GM04503 (cell line): Measurements from ENCODE around the gene SSBP3.
"Not testable (repeated sequence)": the region's sequence is repeated elsewhere in the genome, so short reads cannot be mapped to it uniquely, and the experiment has no call there.

Source experiments
- DNase-seq: peaks from one replicate; pipeline ENCODE4 v3.0.0-alpha.2; 2012; ENCODE audit warnings: low read depth

Gene SSBP3

DNA sequence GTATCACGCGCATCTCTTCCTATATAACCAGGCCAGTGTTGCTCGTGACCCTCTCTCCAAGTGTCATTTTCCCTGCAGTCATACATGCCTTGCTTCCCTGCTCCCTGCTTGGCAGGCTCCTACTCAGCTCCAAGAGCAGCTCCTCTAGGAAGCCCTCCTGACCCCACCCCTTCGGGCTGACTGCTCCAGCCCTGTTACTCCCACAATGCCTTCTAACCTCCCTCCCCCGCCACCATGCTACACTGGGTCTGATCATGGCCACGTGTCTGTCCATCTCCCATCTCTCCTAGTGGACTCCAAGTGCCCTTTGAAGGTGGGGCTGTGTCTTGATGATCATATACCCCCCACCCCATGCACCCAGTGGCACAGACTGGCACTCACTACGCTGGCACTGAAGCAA, 161.5 kb downstream of the SSBP3 start:
- no peak for DNase-seq

DNA sequence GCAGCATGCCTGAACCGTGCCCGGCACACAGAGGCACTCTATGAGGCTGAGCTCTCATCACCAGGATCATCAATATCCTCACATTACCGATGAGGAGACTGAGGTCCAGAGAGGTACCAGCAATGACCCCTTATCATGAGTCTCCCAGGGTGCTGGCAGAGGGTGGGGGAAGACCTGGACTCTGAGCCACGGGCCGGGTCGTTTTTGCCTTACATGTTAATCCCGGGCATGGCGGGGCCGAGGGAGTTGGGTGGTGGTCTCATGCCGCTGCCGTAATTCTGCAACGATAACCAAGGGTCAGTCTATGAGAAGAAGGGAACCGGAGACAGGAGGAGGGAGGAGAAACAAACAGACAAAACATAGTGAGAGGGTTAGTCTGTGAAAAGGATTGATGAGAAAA, 163.2 kb downstream of the SSBP3 start:
- DNase-seq = no peak

DNA sequence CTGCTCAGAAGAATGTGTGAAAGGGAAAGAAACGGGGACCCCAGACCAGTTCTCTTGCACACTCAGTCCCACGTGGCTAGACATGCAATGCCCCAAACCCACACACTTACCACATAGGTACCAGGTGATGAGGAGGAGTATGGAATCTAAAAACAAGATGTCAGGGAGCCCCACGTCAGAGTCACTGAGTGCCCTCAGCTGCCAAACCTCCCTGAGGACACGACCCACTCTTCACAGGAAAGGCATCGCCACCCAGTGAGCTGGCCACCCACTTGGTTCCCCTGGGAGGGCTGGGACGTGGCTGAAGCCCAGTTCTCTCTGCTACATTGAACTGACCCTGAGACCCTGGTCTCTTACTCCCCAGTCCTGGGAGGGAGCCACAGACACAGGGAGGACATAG, 164.8 kb downstream of the SSBP3 start:
- no peak for DNase-seq

DNA sequence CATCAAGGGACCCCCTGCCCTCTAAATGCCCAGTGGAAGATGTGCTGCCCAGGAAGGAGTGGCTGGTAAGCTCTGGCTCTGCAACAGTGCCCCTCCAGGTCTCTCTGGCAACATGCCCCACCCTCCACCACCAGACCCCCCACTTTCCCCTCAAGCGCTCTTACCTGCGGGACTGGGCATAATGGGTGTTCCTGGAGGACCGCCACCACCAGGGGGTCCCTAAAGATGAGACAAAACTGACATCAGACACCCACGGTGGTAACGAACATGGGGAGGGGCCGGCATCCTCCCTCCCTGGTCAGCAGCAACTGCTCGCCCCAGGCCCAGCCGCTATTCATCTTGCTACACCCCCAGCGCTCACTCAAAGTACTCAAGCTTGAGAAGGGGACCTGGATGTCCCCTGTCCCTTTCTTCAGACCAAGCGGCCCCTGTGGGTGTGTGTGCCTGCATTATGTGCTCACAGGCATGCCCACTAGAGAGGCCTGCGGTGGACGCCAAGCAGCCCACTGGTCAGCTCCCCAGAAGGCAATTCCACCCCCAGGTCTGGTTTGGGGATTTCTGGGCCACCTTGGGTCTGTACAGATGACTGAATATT, 165.4 kb downstream of the SSBP3 start:
- DNase-seq = no peak

DNA sequence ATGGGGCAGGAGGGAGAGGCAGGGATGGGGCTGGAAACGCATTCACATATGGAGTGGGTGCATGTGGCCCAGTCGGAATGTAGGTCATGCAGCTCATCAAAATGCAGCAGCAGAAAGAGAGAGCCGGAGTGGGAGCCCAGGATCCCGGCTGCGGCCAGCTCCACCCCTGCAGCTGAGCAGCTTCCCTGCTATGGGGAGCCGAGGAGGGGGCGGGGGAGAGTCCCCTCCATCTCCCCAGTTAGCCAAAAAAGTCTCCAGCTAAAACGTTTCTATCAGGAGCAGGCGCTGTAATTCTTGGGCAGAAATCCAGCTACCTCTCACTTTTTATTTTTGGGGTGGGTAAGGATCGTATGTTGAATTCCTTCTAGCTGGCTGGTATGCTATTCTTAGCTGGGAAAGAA, 166.6 kb downstream of the SSBP3 start:
- no peak for DNase-seq

DNA sequence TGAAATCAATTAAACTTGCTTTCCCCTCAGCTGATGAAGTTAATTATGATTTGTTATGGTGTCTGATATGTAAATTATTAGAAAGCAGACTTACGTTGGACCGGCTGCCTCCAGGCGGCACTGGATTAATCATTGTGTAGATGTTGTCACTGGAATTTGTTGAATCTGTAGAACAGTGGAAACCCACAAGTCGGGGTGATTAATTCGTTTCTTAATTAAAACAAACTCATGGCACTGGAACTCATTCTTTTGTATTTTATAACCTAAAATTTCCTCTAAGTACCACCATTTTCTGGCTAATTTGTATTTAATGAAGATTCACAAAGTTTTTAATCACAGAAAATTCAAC, 167.2 kb downstream of the SSBP3 start:
- DNase-seq = no peak

DNA sequence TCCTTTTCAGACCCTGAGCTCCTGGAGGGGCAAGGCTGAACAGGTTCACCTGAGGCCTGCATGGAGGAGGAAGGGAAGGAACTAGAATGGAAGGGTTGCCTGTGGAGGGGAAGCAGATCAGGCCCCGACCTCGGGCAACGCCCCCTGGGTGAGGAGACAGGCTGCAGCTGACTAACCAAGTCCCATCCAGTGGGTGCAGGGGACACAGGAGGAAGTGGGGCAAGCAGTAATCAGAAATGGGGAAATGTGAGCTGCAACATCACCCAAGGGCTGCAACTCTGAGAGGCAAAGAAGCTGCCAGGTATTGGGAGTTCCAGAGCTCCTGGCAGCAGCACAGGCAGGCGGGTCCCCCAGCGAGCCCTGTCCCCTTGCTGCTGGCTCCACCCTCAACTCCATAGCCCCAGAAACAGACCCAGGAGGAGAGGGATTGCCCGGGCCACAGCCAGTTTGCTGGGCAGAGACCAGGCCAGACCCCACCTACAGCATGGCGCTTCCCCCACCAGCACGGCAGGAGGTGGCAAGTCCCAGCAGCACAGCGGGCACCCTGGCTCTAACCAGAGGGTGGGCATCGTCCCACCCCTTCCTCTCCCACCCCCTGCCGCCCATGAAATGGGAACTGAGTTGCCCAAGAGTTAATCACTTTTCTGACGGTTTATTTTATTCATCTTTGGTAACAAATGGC, 167.7 kb downstream of the SSBP3 start:
- no peak for DNase-seq

DNA sequence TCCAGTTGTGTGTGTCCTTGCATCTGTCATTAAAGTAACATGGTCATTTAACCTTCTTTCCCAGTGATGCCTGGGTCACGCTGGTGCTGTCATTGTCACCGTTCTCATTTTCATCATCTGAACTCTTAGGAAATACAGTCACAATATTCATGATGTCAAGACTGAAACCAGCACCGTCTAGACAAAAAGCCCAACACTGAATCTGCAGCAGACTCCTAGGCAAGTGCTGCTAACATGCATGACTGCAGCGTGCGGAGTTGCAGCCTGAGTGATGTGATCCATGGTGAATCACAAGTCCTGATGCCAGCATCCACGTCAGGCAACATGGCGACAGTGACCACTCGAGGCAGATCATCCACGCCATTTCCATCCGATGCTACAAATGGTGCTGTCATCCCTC, 168.6 kb downstream of the SSBP3 start:
- no peak for DNase-seq

DNA sequence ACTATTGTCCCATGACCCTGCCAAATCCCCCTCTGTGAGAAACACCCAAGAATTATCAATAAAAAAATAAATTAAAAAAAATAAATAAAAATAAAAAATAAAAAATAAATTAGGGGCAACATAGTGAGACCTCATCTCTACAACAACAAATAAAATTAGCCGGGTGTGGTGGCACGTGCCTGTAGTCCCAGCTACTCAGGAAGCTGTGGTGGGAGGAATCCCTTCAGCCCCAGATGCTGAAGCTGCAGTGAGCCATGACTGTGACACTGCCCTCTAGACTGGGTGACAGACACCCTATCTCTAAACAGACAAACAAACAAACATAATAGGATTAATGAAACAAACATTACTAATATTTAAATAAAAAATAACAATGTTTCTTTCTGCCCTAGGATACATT, 171.9 kb downstream of the SSBP3 start:
- DNase-seq = no peak

DNA sequence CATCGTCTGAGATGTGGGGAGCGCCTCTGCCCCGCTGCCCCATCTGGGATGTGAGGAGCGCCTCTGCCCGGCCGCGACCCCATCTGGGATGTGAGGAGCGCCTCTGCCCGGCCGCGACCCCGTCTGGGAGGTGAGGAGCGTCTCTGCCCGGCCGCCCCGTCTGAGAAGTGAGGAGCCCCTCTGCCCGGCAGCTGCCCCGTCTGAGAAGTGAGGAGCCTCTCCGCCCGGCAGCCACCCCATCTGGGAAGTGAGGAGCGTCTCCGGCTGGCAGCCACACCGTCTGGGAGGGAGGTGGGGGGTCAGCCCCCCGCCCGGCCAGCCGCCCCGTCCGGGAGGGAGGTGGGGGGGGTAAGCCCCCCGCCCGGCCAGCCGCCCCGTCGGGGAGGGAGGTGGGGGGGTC, 173.0 kb downstream of the SSBP3 start:
- DNase-seq = not testable (repeated sequence)

DNA sequence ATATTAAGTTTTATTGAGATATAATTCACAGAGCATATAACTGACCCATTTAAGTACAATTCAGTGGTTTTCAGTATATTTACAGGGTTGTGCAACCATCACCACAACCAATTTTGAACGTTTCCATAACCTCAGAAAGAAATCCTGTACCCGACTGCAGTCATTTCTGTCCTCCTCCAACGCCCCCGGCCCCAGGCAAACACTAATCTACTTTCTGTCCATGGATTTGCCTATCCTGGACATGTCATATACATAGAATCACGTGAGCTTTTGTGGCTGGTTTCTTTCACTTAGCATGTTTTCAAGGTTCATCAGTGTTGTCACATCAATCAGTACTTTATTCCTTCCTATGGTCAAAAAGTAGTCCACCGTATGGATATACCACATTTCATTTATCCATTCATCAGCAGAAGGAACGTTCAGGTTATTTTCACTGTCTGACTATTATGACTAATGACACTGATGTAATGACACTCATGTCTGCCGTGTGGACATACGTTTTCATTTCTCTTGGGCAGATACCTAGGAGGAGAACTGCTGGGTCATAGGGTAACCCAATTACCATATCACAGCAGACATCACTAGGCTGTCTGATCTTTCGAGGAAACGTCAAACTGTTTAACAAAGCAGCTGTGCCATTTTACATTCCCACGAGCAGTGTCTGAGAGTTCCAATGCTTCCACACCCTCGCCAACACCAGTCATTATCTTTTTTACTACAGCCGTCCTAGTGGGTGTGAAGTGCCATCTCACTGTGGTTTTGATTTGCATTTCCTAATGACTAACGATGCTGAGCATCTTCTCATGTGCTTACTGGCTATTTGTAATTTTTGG, 175.5 kb downstream of the SSBP3 start:
- no peak for DNase-seq

DNA sequence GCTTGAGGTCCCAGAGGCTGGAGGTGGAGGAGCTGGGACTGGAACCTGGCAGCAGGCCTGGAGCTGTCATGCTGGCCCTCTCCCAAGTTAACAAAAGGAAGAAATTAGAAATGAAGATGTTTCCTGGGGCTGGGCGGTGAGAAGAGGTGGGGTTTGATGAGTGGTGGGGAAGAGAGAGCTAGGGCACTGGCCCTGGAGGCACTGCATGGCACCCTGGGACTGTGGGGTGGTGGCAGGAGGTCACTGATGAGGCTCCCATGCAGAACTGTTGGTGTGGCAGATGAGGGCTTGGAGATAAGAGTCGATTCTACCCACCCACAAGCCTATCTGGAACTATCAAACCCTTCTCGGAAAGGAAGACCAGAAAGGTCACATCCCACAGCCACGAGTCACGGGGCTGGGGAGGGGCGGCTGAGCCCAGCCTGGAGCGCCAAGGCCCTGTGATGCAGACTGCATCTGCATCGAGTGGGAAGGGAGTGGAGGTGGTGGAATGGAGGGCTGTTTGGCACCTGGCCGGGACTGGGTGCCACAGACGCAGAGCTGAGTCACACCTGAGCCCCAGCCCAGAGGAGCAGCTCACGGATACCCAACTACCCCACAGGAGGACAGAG, 176.8 kb downstream of the SSBP3 start:
- DNase-seq = no peak

DNA sequence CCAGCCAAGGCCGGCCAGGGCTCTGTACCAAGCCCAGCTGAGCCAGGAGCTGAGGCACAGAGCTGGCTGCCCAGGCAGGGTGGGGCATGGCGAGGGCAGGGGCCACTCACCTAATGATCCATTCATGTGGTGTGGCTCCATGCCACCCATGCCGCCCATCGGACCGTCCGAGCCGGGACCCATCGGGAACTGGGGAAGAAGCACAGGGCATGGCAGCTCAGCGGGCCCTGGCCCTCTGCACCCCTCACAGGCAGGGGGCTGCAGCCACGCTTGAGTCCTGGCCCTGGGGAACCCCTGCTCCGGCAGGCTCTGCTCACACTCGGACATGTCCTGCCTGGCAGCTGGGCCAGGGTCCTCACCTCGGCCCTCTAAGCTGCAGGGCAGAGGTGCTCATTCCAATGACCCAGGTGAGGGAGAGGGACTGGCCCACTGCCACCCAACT, 177.5 kb downstream of the SSBP3 start:
- DNase-seq = no peak

DNA sequence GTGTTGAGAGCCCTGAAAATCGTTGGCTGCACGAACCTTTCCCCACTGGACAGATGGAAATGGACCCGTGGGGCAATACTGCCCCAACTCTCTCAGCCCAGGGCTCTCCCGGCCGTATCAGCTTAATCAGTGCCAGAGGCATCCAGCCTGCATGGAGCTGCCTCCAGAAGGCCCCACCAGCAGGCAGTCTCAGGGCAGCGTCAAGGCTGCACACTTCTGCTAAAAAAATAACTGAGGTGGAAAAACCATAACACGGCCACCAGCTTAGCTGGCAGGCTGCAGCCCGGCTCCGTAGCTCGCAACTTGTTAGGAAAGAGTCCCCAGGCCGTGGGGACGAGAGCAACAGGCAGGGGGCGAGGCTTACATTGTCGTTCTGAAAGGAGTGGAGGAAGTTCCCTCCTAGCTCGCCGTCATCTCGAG, 178.3 kb downstream of the SSBP3 start:
- DNase-seq = no peak

DNA sequence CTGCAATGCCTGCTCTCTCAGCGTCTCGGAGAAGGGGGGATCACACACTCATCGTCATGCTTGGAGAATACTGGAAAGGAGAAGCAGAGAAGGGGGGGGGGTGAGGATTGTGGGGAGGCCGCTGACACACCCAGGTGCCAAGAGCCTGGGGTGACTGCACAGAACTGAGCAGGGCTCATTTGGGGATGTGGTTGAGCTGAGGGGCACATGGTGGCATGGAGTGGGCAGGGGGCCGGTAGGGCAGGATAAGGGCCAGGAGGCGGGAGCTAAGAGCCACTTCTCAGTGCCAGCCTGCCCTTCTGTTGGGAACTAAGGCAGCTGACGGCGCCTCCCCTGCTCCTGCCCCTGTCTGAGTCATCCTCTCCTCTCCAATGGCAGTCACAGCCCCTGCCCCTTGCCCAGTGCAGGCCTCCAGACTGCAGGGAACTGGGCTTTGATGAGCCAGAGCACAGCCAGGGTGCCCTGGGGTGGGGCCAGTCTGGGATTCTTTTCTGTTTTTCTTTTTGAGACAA, 179.0 kb downstream of the SSBP3 start:
- peak; percentile 20 for DNase-seq

DNA sequence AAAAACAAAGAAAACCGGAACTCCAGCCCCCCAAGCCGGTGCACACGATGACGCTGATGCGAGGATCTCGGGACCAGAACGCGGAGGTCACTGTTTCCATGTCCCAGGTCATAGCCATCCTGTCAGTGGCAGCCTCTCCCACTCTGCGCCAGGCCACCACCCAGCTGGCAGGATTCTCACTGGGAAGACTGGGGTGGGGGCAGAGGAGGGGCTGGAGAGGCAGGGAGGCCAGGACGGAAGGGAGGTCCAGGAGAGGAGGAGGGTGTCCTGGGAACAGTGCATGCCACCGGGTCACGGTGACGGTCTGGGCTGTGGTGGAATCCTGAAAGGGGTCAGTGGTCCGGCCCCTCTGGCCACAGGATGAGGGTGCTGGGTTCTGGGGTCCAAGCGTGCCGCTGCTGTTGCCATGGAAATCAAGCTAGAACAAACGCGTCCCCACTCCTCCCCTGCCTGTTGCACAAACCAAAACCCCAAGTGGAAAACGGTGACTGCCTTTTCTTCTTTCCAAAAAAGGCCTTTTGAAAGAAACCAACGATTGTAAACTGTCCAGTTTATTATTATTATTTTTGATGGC, 180.1 kb downstream of the SSBP3 start:
- no peak for DNase-seq

DNA sequence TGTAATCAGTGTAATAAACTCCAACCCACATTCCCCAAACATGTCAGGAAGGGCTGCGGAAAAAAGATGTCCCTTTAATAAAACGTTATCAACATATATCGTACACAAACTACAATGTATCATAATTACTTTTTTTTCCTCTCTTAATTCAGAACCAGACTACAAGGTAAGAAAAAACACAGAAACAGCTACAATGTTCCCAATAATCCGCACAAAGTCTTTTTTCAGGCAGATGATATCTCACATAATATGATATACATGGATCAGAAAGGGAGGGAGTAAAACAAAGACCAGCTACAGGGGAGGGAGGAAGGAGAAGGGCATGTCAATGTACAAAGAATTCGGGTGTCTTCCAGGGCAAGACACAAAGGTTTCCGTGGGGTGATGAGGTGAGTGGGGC, 180.8 kb downstream of the SSBP3 start:
- no peak for DNase-seq

DNA sequence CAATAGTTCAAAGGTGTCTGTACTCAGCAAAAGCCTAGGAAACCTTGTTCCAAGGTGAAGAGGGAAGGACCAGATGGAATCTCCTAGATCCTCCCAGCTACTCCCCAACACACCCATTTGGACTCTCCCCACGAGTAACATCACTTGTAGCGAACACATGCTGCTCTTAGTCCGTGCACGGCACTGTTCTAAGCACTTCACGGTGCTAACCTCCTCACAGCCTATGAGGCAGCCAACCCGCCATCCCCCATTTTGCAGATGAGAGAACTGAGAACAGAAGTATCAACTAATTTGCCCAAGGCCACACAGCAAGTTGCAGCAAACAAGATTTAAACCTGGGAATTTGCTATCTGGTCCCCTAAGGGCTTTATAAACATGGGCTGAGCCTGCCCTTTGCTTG, 182.0 kb downstream of the SSBP3 start:
- DNase-seq = no peak

DNA sequence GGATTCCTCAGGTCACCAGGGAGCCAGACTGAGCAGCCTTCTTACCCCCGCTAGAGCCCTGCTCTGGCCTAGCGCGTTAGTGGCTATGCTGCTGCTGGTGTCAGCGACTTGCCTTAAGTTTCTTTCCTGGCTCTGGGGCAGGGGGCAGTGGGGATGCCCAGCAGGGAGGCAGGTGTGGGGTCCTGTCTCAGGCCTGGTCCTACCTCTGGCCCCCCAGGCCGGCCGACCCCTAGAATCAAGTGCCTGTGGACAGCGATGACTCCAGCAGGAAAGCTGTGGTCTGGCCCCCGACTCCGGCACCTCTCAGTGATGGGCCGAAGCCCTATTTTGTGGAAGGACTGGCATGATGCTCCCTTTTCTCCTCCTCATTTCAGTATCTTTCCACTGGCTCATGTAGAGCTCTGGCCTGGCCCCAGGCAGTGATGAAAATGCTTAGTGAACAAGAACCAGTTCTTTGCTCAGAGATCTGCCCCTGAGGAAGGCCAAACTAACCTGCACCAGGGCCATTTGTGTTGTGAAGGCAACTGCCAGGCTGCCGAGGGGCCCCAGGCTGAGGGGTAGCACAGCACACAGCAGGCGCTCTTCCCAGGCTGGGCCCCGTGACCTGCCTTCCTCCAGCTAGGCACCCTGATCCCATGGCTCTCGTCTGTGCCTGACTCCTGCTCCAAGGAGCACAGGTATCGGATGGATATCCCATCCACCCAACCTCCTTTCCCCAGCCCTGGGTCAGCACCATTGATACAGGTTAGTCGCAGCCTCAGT, 182.6 kb downstream of the SSBP3 start:
- no peak for DNase-seq

DNA sequence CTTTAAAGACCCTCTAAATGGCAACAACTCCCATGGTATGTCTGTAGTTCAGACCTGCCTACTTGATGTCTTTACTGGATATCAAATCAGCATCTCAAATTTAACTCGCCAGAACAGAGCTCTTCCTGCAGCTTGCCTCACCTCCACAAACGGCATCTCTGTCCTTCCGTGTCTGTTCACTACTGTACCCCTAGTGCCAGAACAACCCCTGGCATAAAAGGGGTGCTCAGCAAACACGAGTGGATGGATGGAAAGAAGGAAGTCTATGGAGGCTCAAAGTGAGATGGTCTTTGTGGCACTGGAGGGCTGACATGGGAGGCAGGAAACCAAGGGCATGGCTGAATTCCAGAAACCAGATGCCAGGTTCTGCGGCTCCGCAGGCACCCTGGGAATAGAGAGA, 183.5 kb downstream of the SSBP3 start:
- DNase-seq = no peak

DNA sequence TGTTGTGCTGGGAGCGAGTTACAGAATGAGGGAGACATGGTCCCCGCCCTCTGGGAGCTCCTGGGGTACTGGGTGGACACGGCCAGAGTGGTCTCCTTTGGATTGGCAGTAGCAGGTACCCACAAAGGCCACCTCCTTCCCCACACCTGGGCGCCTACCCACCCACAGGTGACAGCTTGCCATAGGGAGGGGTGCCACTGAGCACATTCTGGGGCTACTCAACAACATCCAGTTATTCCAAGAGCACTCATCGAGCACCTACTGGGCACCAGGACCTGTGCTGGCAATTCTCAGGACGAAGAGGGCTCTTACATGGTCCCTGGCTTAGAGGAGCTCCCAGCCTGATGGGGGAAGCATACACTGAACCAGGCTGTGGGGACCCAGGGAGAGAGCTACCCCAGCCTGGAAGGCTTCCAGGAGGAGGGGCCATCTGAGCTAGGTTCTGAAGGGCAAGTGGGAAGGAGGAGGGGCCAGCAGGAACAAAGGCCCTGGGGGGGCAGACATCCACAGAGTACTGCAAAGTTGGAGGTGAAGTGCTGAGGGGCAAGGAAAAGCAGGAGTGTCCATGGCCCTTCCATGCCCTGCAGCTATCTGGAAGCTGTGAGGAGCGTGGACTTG, 184.2 kb downstream of the SSBP3 start:
- no peak for DNase-seq
